ENCODE measurements around the gene AKR1B15.
"Not testable (repeated sequence)": the region's sequence is repeated elsewhere in the genome, so short reads cannot be mapped to it uniquely, and the experiment has no call there.

The AKR1B15 gene

DNA sequence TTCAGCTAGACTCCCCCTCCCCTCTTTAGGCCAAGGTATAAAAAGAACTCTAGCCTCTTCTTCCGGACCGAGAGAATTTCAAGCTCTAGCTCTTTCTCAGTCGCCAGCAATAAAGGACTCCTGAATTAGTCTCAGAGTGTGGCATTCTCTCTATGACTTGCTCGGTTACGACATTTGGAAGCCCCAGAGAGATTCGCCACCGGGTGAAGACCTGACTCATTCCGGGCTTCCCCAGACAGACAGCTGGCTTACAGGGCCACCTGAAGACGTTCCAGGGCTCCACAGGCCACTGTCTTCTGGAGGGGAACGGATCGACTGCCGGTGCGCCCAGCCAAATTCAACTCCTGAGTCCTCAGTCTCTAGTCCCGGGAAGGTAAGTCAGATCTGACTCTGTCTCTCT lies at the start of gene AKR1B15:
Gene AKR1B15, plus strand, starts transcription at position 234 of the 400 bp plus-strand sequence. CDS start 15,510 bp downstream, outside the sequence.
- H3K4me3 ChIP-seq (ENCODE audit: low read depth, low read length): peak within 1 kb of the TSS; percentile 14

DNA sequence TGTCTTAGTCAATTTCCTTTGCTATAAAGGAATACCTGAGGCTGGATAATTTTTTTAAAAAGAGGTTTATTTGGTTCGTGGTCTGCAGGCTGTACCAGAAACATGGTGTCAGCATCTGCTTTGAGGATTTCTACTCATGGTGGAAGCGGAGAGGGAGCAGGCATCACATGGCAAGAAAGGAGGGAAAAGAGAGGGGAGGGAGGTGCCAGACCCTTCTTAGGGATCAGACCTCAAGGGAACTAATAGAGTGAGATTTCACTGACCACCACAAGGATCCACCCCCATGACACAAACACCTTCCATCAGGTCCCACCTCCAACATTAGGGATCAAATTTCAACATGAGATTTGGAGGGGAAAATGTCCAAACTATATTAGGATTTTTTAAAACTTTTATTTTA lies 48.5 kb upstream of the AKR1B15 start:
- H3K4me3 ChIP-seq (ENCODE audit: low read depth, low read length): no peak overlapping the region

DNA sequence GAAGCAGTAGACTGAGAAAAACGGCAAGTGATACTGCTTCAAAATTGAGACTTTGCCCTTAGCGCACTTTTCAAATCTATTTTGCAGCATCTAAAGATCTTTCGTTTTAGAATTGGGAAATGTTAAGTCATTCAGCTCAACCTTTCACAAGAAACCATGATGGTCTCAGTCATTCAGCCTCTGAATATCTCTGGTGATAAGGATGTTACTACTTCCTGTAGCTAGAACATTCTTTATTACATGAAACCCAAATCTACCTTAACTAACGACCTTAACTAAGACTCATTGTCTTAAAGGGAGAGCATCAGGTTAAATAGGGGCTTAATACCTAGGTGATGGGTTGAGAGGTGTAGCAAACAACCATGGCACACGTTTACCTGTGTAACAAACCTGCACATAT lies 47.9 kb upstream of the AKR1B15 start:
- no peak overlapping the region for H3K4me3 ChIP-seq (ENCODE audit: low read depth, low read length)

DNA sequence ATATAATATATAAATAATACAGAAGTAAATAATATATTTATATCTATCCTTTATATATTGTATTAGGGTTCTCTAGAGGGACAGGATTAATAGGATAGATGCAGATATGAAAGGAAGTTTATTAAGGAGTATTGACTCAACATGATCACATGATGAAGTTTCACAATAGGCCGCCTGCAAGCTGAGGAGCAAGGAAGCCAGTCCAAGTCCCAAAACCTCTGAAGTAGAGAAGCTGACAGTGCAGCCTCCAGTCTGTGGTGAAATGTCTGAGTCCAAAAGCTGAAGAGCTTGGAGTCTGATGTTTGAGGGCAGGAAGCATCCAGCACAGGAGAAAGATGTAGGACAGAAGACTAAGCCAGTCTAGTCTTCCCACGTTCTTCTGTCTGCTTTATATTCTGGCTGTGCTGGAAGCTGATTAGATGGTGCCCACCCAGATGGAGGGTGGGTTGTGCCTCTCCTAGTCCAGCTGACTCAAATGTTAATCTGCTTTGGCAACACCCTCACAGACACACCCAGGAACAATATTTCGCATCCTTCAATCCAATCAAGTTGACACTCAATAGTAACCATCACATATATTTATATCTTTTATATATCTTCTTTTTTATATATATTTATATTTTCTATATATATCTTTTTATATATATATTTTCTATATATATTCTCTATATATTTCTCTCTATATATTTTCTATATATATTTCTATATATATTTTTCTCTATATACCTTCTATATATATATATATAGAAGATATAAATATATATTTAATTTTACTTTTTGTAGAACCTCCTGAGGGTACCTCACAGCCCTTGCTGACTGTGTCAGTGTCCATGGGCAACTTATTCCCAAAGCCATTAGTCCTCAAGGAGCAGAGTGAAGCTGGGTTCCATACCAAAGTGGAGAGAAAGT lies 46.2 kb upstream of the AKR1B15 start:
- no peak overlapping the region for H3K4me3 ChIP-seq (ENCODE audit: low read depth, low read length)

DNA sequence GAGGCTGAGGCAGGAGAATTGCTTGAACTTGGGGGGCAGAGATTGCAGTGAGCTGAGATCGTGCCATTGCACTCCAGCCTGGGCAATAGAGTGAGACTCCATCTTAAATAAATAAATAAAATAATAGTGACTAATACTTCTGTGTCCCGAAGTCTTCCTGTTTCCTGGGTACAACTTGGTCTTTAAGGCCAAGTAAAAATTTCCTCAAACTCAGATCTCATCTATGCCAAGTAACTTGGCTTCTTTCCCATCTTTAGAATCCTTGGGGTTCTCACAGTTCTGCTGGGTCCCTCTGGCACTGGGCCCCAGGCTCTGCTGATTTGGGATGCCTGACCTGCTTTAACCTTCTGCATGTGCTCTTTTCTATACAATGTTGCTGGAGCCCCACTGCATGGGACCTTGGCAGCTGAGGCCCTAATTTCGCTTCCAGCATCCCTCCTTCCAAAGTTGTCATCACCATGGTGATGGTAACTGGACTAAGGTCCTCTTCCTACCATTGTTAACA lies 44.2 kb upstream of the AKR1B15 start:
- H3K4me3 ChIP-seq (ENCODE audit: low read depth, low read length): no peak overlapping the region

DNA sequence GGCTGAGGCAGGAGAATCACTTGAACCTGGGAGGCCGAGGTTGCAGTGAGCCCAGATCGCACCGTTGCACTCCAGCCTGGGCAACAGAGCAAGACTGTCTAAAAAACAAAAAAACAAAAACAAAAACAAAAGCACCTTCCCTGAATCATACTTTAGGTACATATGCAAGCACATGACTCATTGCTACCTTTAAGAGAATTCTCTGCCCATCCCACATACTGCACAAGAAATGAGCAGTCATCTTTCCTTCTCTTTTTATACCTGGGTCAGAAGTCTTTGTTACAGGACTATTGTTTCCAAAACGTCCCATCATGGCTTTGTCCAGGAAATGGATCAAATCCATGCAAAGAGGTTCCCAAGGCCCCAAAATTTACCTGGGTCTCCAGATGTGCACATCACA lies 43.1 kb upstream of the AKR1B15 start:
- no peak overlapping the region for H3K4me3 ChIP-seq (ENCODE audit: low read depth, low read length)

DNA sequence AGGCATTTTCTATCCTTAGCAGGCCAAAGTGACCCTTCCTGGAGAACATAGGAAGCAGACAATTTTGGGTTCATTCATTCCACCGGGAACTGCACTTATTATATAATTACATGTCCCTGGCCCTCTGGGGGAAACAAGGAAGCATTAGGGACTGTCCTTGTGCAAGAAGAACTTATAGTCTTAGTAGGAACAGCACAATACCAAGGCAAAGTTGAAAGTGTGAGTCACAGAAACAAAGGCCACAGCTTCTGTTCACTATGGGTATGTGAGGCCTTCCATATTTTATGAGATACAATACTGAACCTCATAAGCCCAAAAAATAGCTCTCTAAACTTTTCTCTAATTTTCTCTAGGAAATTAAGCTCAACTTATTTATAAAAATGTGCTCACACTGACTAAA lies 39.9 kb upstream of the AKR1B15 start:
- H3K4me3 ChIP-seq (ENCODE audit: low read depth, low read length): no peak overlapping the region

DNA sequence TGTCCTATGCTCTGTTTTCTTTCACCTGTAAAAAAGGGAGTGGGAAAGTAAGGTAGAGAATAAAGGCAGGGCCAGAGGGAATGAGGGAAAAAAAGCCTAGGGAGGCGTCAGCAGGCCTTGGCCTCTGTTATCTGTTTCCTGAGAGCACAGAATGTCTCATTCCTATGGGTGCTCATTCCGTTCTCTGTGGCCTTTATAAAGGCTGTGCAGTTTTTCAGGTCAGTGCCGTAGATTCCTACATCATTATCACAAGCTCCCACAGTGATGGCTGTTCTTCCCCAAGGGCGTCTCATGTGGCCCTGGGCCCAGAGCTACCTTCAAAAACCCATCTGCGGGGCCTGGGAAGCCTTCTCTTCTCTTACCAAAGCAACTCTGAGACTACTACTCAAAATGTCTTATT lies 38.3 kb upstream of the AKR1B15 start:
- H3K4me3 ChIP-seq (ENCODE audit: low read depth, low read length): no peak overlapping the region

DNA sequence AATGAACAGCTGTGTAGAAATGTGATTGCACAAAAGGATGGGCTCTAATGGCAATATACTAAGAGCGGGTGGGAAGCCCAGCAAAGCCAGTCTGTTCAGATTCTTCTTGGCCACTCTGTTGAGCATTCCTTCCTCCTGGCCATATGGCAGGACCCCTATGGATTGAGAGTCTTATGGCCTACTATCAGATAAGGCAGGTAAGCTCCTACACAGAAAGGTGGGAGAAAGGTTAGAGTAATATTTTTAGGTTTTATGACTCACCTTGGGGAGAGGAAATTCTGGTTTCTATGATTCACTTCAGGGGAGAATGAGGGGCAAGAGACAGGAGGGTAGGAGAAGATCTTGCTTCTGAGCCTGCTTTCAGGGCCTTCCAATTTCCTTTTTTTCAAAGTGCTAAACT lies 36.6 kb upstream of the AKR1B15 start:
- no peak overlapping the region for H3K4me3 ChIP-seq (ENCODE audit: low read depth, low read length)

DNA sequence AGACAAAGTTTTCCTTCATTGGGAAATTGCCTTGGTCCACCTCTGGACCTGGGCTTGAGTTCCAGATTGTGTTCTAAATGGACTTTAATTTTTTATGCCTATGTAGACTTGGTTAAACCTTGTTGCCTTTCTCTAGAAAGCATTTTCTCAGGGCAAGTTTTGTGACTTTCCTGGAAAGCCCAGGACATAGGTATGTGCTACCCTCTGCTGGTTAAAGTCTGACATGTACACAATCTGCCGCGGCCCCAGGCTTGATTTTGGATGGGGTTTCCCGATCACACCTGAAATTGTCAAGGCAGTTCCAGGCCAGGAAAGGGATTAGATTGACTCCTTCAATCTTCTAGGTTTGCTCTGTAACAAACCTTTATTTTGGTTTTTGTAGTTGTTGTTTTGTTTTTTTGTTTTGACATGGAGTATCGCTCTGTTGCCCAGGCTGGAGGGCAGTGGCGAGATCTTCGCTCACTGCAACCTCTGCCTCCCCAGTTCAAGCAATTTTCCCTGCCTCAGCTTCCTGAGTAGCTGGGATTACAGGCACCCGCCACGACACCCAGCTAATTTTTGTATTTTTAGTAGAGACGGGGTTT lies 35.6 kb upstream of the AKR1B15 start:
- no peak overlapping the region for H3K4me3 ChIP-seq (ENCODE audit: low read depth, low read length)

DNA sequence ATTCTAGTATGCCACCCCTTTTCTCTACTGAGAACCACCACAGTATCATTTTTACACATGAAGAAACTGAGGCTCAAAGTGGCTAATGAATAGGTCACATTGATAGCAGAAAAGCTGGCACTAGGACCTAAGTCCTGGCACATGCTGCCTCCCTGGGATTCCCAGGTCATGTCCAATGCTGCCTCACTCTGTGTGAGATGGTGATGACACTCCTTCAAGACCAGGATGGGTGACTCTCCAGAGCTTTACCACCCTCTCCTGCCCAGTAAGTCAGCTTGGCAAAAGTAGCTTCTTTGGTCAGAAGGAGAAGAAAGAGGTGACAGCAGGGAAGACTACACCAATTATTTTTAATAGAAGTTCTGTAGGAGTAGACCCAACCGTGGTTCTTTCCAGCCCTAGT lies 34.8 kb upstream of the AKR1B15 start:
- no peak overlapping the region for H3K4me3 ChIP-seq (ENCODE audit: low read depth, low read length)

DNA sequence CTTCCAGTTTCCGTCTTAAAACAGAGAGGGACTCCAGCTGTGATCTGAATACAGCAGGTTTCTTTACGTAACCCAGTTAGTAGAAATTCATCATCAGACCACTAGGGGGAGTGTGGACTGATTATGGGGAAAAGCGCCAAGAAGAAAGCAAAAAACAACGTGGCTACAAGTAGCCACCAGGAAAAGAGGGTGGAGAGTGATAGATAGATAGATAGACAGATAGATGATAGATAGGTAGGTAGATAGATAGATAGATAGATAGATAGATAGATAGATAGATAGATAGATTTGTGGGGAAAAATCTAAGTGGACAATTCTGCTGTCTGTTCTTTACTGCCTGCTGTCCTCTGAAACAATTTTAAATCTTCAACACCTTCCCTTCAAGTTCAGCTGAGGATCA lies 34.2 kb upstream of the AKR1B15 start:
- no peak overlapping the region for H3K4me3 ChIP-seq (ENCODE audit: low read depth, low read length)

DNA sequence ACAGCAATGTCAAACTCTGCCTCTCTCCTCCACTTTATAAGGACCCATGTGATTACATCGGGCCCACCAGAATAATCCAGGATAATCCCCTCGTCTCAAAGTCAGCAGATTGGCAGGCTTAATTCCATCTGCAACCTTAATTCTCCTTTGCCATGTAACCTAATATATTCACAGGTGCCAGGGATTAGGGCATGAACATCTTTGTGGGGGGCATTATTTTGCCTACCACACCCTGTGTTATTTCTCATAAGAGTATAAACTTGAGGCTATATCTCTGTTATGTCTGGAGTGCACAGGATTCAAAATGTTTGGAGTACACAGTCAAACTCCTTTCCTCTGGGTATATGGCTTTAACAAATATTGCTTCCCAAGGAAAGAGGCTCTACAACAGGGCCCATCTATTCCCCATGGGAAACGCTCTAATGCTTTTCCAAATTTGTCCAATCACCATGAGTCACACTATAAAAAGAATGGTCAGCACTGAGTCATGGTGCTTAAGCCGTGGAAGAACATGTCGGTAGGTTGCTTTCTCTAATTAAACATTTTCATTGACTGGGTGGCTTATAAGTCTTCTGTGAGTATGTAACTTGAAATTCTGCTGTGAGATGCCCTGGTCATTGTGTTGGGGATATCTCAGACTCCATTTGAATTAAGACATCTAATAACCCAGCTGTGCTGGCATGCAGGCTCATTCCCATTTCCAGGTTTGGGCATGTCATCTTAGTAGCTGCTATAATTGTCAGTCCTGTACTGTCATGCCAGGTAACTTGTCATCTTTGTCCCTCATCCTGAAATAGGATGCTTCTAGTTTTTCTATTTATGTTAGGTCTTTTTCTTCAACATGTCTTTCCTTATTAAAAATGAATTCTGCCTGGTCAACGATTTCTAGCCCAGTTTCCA lies 33.1 kb upstream of the AKR1B15 start:
- no peak overlapping the region for H3K4me3 ChIP-seq (ENCODE audit: low read depth, low read length)

DNA sequence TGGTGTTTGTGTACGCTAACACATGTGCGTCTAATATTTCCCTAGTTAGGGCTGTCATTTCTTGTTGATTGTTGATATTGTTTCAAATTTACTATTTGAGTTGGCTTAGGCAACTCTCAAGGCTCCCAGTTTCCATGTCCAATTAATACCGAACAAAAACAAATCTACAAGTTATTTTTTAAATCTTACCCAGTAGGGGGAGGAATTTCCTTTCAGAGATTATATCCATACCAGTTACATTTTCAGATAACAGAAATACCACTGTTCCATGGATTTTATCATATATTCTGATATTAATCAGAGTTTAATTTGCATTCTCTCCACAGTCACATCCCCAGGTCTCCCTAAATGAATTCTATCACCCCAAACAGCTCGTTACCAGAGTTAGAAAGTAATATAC lies 28.8 kb upstream of the AKR1B15 start:
- H3K4me3 ChIP-seq (ENCODE audit: low read depth, low read length): no peak overlapping the region

DNA sequence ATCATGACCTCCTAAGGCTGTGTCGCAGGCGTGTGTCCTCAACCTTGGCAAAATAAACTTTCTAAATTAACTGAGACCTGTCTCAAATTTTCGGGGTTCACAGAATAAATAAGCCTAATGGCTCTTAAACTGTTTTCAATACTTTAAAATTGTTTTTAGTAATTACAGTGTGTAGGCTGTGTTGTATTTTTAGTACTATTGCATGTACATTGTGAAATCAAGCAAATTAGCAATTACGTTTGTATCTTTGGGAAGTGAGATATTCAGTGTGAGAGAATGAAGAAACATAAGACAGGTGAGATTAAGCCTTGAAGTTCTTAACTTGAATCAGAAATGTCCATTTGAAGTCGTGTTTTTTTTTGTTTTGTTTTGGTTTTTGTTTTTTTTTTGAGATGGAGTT lies 26.3 kb upstream of the AKR1B15 start:
- no peak overlapping the region for H3K4me3 ChIP-seq (ENCODE audit: low read depth, low read length)

DNA sequence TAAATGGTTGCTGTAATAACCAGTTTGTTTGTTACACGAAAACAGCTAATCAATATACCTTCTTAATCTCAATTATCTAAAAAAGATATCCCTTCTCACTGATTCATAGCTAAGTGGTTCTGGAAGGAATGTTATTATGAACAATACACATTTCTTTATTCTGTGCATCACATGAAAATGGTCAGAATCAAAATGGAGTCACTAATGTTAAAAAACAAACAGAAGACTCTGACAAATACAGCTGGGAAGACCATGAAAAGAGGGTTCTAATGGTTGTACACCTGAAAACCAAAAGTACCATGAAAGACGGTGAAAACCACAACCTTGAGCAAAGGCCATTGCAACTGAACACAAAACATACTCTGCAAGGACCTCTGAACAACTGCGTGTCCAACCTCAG lies 23.5 kb upstream of the AKR1B15 start:
- not testable (repeated sequence) for H3K4me3 ChIP-seq (ENCODE audit: low read depth, low read length)

DNA sequence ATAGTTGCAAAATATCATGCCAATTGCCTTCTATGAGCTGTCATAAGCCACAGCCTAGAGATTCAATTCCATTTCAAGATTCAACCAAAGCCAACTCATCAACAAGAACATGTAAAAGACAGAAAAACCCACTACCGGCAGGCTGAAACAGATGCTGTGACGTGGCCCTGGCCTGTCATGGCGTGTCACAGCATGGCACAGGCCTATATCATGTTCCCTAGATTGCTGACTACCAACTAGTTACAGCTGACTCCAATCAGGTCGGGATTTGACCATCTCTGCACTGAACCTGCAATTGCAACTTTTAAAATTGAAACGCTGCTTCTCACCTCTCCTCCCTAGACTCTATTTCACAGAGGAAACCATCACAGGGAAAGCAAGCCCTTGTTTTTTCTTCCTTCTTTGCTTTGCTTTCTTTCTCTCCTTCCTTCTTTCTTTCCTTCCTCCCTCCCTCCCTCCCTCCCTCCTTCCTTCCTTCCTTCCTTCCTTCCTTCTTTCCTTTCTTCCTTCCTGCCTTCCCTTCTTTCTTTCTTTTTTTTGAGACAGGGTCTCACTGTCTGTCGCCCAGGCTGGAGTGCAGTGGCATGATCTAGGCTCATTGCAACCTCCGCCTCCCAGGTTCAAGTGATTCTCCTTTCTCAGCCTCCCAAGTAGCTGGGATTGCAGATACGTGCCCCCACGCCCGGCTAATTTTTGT lies 22.2 kb upstream of the AKR1B15 start:
- H3K4me3 ChIP-seq (ENCODE audit: low read depth, low read length): not testable (repeated sequence)

DNA sequence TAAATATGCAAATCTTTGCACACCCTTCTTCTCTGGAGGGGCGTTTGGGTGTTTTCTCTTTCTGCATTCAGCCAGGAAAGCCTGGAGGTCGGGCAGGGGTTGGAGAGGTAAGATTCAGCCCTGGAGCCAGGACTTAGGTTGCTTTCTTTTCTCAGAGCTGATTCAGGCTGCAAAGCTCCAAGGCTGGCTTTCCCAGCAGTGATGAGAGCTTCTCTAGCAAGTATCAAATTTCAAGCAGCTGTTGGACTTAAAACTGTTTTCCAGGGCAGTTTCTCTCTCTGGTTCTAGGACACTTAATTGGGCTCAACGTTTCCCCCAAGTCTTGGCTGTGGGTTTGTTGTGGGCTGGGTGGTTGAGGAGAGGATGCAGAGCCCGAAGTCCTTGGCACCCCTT lies 20.9 kb upstream of the AKR1B15 start:
- H3K4me3 ChIP-seq (ENCODE audit: low read depth, low read length): no peak overlapping the region

DNA sequence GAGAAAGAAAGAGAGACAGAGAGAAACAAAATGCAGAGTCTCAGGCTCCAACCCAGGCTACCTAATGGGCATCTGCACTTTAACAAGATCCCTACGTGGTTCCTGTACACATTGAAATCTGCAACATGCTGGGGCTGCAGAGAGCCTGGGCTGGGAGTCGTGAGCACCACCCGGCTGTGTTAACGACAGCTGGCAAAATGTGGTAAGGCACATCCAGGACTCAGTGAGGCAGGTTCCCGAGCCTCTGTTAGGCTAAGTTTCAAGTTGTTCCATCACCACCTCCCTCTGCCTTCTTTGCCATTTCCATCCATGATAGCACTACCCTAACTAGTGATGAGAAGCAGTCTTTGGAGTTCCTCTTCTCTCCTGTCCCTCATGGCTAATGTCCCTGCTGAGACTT lies 20.2 kb upstream of the AKR1B15 start:
- H3K4me3 ChIP-seq (ENCODE audit: low read depth, low read length): no peak overlapping the region

DNA sequence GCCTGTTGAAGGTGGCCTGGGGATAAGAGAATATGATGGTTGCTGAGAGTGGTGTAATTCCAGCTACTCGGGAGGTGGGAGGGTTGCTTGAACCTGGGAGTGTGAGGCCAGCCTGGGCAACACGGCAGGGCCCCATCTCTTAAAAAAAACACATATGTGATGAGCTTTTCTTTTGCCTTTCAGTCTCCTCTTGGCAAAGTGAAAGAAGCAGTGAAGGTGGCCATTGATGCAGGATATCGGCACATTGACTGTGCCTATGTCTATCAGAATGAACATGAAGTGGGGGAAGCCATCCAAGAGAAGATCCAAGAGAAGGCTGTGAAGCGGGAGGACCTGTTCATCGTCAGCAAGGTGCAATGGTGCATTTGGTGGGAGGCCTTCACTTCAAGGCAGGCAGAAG lies 18.4 kb upstream of the AKR1B15 start:
- H3K4me3 ChIP-seq (ENCODE audit: low read depth, low read length): no peak overlapping the region
